HG03064 (cell line): ENCODE measurements around the gene SGTA.
"Not testable (repeated sequence)": the region's sequence is repeated elsewhere in the genome, so short reads cannot be mapped to it uniquely, and the experiment has no call there.

Source experiments
- ATAC-seq: cut with Tn5 transposase; IDR thresholded peaks from one replicate; pipeline ENCODE4 v1.9.1; 2021; ENCODE audit warnings: low read depth; ENCODE audit not compliant: unreplicated experiment

SGTA gene

DNA sequence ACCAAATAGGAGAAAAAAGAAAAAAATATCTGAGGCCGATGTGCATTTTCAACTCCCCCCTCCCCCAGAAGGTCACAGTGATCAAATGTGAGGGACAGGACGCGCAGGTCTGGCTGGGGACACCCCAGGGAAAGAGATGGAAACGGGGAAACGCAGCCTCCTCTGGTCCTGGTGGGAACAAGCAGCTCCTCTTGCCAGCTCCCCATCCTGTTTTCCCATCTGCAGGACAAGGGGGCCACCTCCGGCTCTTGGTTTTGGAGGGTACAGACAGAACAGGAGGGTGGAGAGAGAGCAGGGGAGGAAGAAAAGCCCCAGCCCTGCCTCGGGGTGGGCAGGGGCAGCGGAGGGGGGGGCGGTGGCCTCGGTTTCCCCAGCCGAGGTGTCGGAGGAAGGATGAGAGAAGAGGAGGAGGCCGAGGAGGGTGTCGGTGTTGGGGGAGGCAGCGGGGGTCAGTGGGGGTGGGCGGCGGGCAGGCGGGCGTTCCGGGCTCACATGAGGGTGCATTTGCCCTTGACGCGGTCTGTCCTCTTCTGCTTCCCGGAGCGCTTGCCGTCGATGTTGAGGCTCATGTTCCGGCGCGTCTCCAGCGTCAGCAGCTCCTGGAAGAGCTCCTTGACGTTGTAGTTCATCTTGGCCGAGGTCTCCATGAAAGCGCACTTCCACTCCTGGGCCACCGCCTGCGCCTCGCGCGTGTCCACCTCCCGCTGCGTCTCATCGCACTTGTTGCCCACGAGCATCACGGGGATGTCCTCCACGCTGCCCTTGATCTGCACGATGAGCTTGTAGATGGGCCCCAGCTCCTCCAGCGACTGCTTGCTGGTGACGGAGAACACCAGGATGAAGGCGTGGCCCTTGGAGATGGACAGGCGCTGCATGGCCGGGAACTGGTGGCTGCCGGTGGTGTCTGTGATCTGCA is 66.1 kb downstream of the SGTA start:
- no peak for ATAC-seq

DNA sequence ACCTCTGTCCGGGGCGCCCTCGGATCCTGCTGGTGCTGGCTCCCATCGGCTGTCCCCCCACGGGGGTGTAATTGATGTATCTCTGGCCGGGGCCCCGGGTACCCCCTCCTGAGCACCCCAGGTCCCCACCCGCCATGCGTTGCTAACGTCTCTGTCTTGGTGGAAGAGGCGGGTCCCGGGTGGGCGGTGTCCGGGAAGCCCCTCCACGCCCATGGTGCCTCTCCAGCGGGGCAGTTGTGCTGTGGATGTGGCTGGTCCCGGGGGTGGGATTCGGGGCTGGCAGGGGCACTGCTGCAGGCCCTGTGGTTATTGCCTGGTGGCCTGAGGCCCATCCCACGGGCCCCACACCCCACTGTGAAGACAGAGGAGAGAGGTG is 66.8 kb downstream of the SGTA start:
- ATAC-seq: no peak

DNA sequence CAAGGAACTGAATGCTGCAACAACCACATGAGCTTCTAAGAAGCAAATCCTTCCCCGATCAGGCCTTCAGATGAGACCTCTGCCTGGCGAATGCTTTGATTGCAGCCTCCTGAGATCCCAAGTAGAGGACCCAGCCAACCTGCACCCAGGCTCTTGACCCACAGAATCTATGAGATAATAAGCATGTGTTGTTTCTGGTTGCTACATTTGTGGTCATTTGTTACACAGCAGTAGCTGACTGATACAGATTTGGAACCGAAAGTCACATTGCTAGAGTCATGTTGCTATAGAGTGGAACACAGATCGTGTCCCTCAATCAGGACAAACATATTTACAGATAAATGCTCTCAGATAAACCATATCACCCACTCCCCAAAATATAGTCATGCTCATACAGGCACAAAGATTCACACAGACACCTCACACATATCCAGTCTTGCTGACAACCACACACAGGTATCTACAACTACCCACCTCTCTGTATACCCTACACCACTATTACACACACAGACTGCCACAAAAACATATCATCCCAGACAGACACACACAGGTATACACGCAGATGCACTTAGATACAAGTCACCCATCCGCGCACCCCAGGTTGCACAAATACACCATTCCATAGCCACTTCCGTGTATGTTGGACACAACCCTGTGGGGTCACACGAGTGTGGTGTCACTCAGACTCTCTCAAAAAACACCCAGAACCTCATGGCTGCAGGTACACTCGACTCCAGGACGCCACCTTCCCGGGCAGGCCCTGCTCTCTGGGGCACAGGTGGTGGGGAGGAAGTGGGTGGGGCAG is 67.4 kb downstream of the SGTA start:
- ATAC-seq: no peak

DNA sequence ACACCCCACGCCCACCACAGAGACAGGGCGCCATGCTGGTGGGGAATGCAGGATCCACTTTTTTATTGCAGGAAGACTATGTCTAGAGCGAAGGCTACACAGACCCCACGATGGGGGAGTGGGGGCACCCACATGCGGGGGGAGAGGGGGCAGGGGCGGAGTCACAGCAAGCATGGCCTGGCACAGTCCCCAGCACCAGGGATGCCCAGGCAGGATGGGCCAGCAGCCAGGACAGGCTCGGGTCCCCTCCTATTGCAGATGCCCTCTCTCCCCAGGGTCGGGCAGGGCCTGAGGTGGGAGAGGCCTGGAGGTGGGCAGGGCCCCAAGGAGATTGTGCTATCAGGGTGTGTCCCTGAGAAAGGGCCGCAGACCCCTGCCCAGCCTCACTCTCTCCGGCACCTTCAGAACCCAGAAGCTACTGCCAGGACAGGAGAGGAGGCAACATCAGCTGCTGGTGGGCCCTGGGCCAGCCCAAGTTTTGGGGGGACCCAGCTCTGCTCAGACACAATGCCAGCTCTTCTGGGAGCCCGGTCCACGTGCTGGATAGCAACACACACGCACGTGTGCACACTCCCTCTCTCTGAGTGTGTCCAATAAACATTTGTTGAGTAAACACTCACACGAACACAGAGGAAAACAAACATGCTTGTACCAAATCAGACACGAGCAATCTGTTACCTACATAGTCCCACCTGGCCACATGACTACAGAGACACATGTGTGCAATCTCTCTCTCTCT is 68.4 kb downstream of the SGTA start:
- ATAC-seq: no peak

DNA sequence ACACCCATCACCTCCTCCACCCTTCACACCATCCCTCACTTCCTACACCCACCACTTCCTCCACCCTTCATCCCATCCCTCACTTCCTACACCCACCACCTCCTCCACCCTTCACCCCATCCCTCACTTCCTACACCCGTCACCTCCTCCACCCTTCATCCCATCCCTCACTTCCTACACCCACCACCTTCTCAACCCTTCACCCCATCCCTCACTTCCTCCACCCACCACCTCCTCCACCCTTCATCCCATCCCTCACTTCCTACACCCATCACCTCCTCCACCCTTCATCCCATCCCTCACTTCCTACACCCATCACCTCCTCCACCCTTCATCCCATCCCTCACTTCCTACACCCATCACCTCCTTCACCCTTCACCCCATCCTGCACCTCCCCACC is 69.0 kb downstream of the SGTA start:
- not testable (repeated sequence) for ATAC-seq

DNA sequence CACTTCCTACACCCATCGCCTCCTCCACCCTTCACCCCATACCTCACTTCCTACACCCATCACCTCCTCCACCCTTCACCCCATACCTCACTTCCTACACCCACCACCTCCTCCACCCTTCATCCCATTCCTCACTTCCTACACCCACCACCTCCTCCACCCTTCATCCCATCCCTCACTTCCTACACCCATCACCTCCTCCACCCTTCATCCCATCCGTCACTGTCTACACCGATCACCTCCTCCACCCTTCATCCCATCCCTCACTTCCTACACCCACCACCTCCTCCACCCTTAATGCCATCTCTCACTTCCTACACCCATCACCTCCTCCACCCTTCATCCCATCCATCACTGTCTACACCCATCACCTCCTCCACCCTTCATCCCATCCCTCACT is 69.9 kb downstream of the SGTA start:
- not testable (repeated sequence) for ATAC-seq

DNA sequence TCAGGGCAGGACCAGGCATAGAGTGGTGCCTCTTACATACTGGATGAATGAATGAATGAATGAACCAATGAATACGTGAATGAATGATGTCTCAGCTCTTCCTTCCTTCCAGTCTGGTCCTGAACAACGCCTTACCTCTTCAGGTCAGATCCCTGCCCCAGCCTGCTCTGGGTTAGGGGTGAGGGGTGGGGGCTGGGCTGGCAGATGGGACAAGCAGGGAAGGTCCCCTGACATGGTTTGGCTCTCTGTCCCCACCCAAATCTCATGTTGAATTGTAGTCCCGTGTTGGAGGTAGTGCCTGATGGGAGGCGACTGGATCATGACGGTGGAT is 71.2 kb downstream of the SGTA start:
- ATAC-seq: no peak

DNA sequence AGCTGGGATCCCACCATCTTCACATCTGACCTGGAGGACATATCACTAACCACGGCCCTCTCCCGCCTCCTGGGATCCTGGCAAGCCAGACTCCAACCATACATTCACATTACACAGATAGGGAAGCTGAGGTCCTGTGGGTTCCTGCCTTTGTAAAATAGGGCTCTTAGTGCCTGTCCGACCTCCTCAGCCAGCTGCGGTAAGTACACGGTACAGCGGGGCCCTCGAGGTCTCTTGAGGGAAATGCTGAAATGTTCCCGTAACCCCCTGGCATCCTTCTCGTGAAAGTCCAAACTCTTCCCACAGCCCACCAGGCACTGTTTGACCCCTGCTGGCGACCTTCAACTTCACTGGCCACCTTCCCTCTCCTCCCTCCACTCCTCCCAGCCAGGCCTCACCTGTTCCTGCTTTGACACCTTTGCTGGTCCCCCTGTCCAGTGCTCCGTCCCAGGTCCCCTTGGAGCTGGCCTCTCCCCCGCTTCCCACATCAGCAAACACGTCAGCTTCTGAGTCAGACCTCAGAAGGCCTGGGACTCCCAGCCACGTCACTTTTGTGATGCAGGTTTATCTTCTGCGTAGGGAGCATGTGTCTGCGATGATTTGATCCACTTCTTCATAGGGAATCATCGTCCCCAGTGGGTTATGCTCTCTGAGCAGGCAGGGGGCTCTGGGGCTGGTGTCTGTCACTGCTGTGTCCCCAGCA is 71.8 kb downstream of the SGTA start:
- no peak for ATAC-seq

DNA sequence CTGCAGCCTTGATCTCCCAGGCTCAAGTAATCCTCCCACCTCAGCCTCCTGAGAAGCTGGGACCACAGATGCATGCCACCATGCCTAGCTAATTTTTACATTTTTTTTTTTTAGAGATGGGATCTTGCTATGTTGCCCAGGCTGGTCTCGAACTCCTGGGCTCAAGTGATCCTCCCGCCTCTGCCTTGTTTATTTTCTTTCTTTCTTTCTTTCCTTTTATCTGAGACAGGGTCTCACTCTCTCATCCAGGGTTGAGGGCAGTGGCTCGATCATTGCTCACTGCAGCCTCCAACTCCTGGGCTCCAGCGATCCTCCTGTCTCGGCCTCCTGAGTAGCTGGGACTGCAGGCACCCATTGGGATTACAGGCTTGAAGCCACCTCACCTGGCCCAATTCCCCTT is 76.8 kb downstream of the SGTA start:
- ATAC-seq: no peak
